Activated CD8-positive, alpha-beta T cell treated with anti-CD3 and anti-CD28 coated beads for 36 hours (primary cell): ENCODE measurements around the gene CLSTN2. TPM values are rescaled to one million over a fixed set of nuclear protein-coding genes. Genes with fewer than 3 reads are reported as not detected.

Experiments
- ATAC-seq: fragments of 200-7000 bp; cut with Tn5 transposase; one replicate; pipeline ENCODE4 v1.10.0; 2021; ENCODE audit warnings: mild to moderate bottlenecking, moderate library complexity
- CTCF ChIA-PET: fragments of 350-600 bp; sonication (Branson Sonifier 250); formaldehyde crosslinking; loops from one replicate; lab custom pipeline; 2021; ENCODE audit warnings: antibody characterized with exemption; lab: Charles Lee
- POLR2A ChIA-PET: fragments of 350-600 bp; sonication (Branson Sonifier 250); formaldehyde crosslinking; loops from one replicate; lab custom pipeline; 2021; ENCODE audit warnings: antibody characterized with exemption; lab: Charles Lee
- DNase-seq: peaks from one replicate; pipeline ENCODE4 v3.0.0-alpha.2; 2020
- H3K27ac Mint-ChIP-seq: one replicate; pipeline ENCODE4 v1.8.0; 2021; ENCODE audit warnings: mild to moderate bottlenecking, mixed read lengths
- H3K27me3 Mint-ChIP-seq: one replicate; pipeline ENCODE4 v1.8.0; 2021; ENCODE audit warnings: mixed read lengths
- H3K36me3 Mint-ChIP-seq: one replicate; pipeline ENCODE4 v1.8.0; 2021; ENCODE audit warnings: low read depth, mixed read lengths
- H3K4me1 Mint-ChIP-seq: one replicate; pipeline ENCODE4 v1.8.0; 2021; ENCODE audit warnings: low read depth, mixed read lengths
- H3K4me3 Mint-ChIP-seq: one replicate; pipeline ENCODE4 v1.8.0; 2021; ENCODE audit warnings: mild to moderate bottlenecking, moderate library complexity, mixed read lengths
- H3K9me3 Mint-ChIP-seq: one replicate; pipeline ENCODE4 v1.8.0; 2021; ENCODE audit warnings: mixed read lengths
- CTCF ChIP-seq: fragments of 200-600 bp; IDR thresholded peaks from one replicate; pipeline ENCODE4 v1.8.0; 2022; ENCODE audit warnings: antibody characterized with exemption, mild to moderate bottlenecking
- intact Hi-C: fragments of 100-400 bp; cut with micrococcal nuclease; formaldehyde crosslinking; loops from one replicate; pipeline ENCODE4 v1.10.0; 2022
- total RNA-seq, 2 experiments: library from RNA; stranded (reverse); gene quantifications; one replicate each; pipeline ENCODE4 v1.2.3, GENCODE V29; 2021

The CLSTN2 gene
- total RNA-seq, 2 experiments from 2014 or later = not detected

GRCh38 chr3:140273542-140274195 lies 338.7 kb downstream of the CLSTN2 start:
- ChIA-PET POLR2A (no interaction called here), CTCF (no interaction called here)
- TF ChIP-seq CTCF = no peak
- Mint-ChIP-seq H3K36me3 (no peaks in the 10 kb centered on the region), H3K27me3 (peaks cover 4% of the 10 kb centered on the region), H3K9me3 (no peaks in the 10 kb centered on the region), H3K27ac (no peak overlapping the region), H3K4me3 (no peak overlapping the region), H3K4me1 (no peaks in the 10 kb centered on the region)
- no peak for DNase-seq
- no peak for ATAC-seq
- intact Hi-C loops = no loop called here

GRCh38 chr3:140274429-140274828 lies 339.4 kb downstream of the CLSTN2 start:
- ATAC-seq = no peak
- intact Hi-C loops = no loop called here
- CTCF ChIA-PET = no interaction called here
- no peak for TF ChIP-seq CTCF
- no peak overlapping the region for H3K4me3 Mint-ChIP-seq
- no peaks in the 10 kb centered on the region for H3K9me3 Mint-ChIP-seq
- peaks cover 4% of the 10 kb centered on the region for H3K27me3 Mint-ChIP-seq
- no peaks in the 10 kb centered on the region for H3K4me1 Mint-ChIP-seq
- no peaks in the 10 kb centered on the region for H3K36me3 Mint-ChIP-seq
- no peak for DNase-seq
- POLR2A ChIA-PET = no interaction called here
- H3K27ac Mint-ChIP-seq = no peak overlapping the region

- Mint-ChIP-seq H3K9me3 (no peaks in the 10 kb centered on the region), H3K27ac (no peak overlapping the region), H3K27me3 (peaks cover 4% of the 10 kb centered on the region), H3K36me3 (no peaks in the 10 kb centered on the region), H3K4me3 (no peak overlapping the region), H3K4me1 (no peaks in the 10 kb centered on the region)
- no peak for TF ChIP-seq CTCF
- ChIA-PET CTCF (no interaction called here), POLR2A (no interaction called here)
- intact Hi-C loops = no loop called here
- no peak for DNase-seq
- no peak for ATAC-seq
These were observed 341.7 kb downstream of the CLSTN2 start for GRCh38 chr3:140276703-140277102.

GRCh38 chr3:140277886-140278285 lies 342.9 kb downstream of the CLSTN2 start:
- H3K4me1 Mint-ChIP-seq = no peaks in the 10 kb centered on the region
- no peak for TF ChIP-seq CTCF
- intact Hi-C loops = no loop called here
- ChIA-PET CTCF (interaction anchor here (0.7 kb wide), 1 partner anchor 303 kb away, joined by 3 read pairs; no protein-coding TSS in a partner anchor), POLR2A (no interaction called here)
- H3K27ac Mint-ChIP-seq = no peak overlapping the region
- DNase-seq = no peak
- H3K9me3 Mint-ChIP-seq = no peaks in the 10 kb centered on the region
- no peaks in the 10 kb centered on the region for H3K36me3 Mint-ChIP-seq
- peaks cover 5% of the 10 kb centered on the region for H3K27me3 Mint-ChIP-seq
- H3K4me3 Mint-ChIP-seq = no peak overlapping the region
- ATAC-seq = no peak

GRCh38 chr3:140284372-140284771 lies 349.4 kb downstream of the CLSTN2 start:
- Mint-ChIP-seq H3K27ac (no peak overlapping the region), H3K4me3 (no peak overlapping the region), H3K27me3 (peaks cover 4% of the 10 kb centered on the region), H3K4me1 (no peaks in the 10 kb centered on the region), H3K36me3 (no peaks in the 10 kb centered on the region), H3K9me3 (no peaks in the 10 kb centered on the region)
- no peak for ATAC-seq
- TF ChIP-seq CTCF = no peak
- intact Hi-C loops = no loop called here
- DNase-seq = no peak
- ChIA-PET CTCF (interaction anchor here (1.2 kb wide), 1 partner anchor 13 kb away, joined by 3 read pairs; no protein-coding TSS in a partner anchor), POLR2A (no interaction called here)
